Nephron (organoid): ENCODE data around the gene LRRC4C.

Experiments
- H3K27ac Mint-ChIP-seq, 3 experiments: 2 replicates each; pipeline ENCODE4 v1.8.0; 2020; ENCODE audit warnings: mixed read lengths in 3 of 3, mild to moderate bottlenecking in 2 of 3, moderate library complexity in 1 of 3
- H3K27me3 Mint-ChIP-seq: 2 replicates; pipeline ENCODE4 v1.8.0; 2021; ENCODE audit warnings: low read depth, mild to moderate bottlenecking, moderate library complexity, mixed read lengths
- H3K36me3 Mint-ChIP-seq: 2 replicates; pipeline ENCODE4 v1.8.0; 2020; ENCODE audit warnings: low read depth, mixed read lengths
- H3K4me1 Mint-ChIP-seq: 2 replicates; pipeline ENCODE4 v1.8.0; 2020; ENCODE audit warnings: mixed read lengths
- H3K4me3 Mint-ChIP-seq, 3 experiments: 2 replicates each; pipeline ENCODE4 v1.8.0; 2020; ENCODE audit warnings: mild to moderate bottlenecking in 3 of 3, mixed read lengths in 3 of 3, moderate library complexity in 2 of 3
- H3K9me3 Mint-ChIP-seq: 2 replicates; pipeline ENCODE4 v1.8.0; 2020; ENCODE audit warnings: mixed read lengths
- CTCF ChIP-seq, 3 experiments: fragments of 200-600 bp; sonication (generic); IDR thresholded peaks; one replicate each; pipeline ENCODE4 v1.5.0; 2021; ENCODE audit warnings: antibody characterized with exemption in 3 of 3; ENCODE audit not compliant: unreplicated experiment in 3 of 3

LRRC4C gene

GRCh38 chr11:40713083-40713482 is 746.4 kb downstream of the LRRC4C start:
- Mint-ChIP-seq H3K36me3 (no peaks in the 10 kb centered on the region), H3K4me1 (peaks cover 4% of the 10 kb centered on the region), H3K27ac (no peak overlapping the region), H3K4me3 (no peak overlapping the region), H3K9me3 (peaks cover 11% of the 10 kb centered on the region), H3K27me3 (no peaks in the 10 kb centered on the region)
- no peak for TF ChIP-seq CTCF (IDR thresholded peaks at IDR 0.05; ENCODE audit: unreplicated experiment in 3 of 3)

- Mint-ChIP-seq H3K4me1 (peaks cover 4% of the 10 kb centered on the region), H3K36me3 (no peaks in the 10 kb centered on the region), H3K27ac (no peak overlapping the region), H3K4me3 (no peak overlapping the region), H3K27me3 (no peaks in the 10 kb centered on the region), H3K9me3 (peaks cover 3% of the 10 kb centered on the region)
- TF ChIP-seq CTCF (IDR thresholded peaks at IDR 0.05; ENCODE audit: unreplicated experiment in 3 of 3) = no peak
Observed at GRCh38 chr11:40701027-40701426, 758.4 kb downstream of the LRRC4C start.

GRCh38 chr11:40689823-40690222 is 769.6 kb downstream of the LRRC4C start:
- TF ChIP-seq CTCF (IDR thresholded peaks at IDR 0.05; ENCODE audit: unreplicated experiment in 3 of 3) = no peak
- H3K27ac Mint-ChIP-seq = no peak overlapping the region
- H3K36me3 Mint-ChIP-seq = no peaks in the 10 kb centered on the region
- H3K9me3 Mint-ChIP-seq = no peaks in the 10 kb centered on the region
- no peak overlapping the region for H3K4me3 Mint-ChIP-seq
- H3K4me1 Mint-ChIP-seq = no peaks in the 10 kb centered on the region
- no peaks in the 10 kb centered on the region for H3K27me3 Mint-ChIP-seq

GRCh38 chr11:40688369-40688768 is 771.1 kb downstream of the LRRC4C start:
- Mint-ChIP-seq H3K9me3 (no peaks in the 10 kb centered on the region), H3K4me1 (no peaks in the 10 kb centered on the region), H3K36me3 (no peaks in the 10 kb centered on the region), H3K4me3 (no peak overlapping the region), H3K27me3 (no peaks in the 10 kb centered on the region), H3K27ac (no peak overlapping the region)
- TF ChIP-seq CTCF (IDR thresholded peaks at IDR 0.05; ENCODE audit: unreplicated experiment in 3 of 3) = no peak

GRCh38 chr11:40686765-40687164 is 772.7 kb downstream of the LRRC4C start:
- Mint-ChIP-seq H3K27ac (no peak overlapping the region), H3K36me3 (no peaks in the 10 kb centered on the region), H3K4me3 (no peak overlapping the region), H3K27me3 (no peaks in the 10 kb centered on the region), H3K4me1 (no peaks in the 10 kb centered on the region), H3K9me3 (peaks cover 3% of the 10 kb centered on the region)
- TF ChIP-seq CTCF (IDR thresholded peaks at IDR 0.05; ENCODE audit: unreplicated experiment in 3 of 3) = no peak

- Mint-ChIP-seq H3K9me3 (peaks cover 3% of the 10 kb centered on the region), H3K36me3 (no peaks in the 10 kb centered on the region), H3K4me1 (no peaks in the 10 kb centered on the region), H3K27me3 (no peaks in the 10 kb centered on the region), H3K27ac (no peak overlapping the region), H3K4me3 (no peak overlapping the region)
- no peak for TF ChIP-seq CTCF (IDR thresholded peaks at IDR 0.05; ENCODE audit: unreplicated experiment in 3 of 3)
Observed at GRCh38 chr11:40683010-40683409, 776.4 kb downstream of the LRRC4C start.
